HG02884 (cell line): ENCODE data around the gene MAPK12.

Experiments used
- ATAC-seq: cut with Tn5 transposase; IDR thresholded peaks from one replicate; pipeline ENCODE4 v1.9.1; 2021; ENCODE audit warnings: mild to moderate bottlenecking, moderate library complexity; ENCODE audit not compliant: unreplicated experiment

The MAPK12 gene

DNA sequence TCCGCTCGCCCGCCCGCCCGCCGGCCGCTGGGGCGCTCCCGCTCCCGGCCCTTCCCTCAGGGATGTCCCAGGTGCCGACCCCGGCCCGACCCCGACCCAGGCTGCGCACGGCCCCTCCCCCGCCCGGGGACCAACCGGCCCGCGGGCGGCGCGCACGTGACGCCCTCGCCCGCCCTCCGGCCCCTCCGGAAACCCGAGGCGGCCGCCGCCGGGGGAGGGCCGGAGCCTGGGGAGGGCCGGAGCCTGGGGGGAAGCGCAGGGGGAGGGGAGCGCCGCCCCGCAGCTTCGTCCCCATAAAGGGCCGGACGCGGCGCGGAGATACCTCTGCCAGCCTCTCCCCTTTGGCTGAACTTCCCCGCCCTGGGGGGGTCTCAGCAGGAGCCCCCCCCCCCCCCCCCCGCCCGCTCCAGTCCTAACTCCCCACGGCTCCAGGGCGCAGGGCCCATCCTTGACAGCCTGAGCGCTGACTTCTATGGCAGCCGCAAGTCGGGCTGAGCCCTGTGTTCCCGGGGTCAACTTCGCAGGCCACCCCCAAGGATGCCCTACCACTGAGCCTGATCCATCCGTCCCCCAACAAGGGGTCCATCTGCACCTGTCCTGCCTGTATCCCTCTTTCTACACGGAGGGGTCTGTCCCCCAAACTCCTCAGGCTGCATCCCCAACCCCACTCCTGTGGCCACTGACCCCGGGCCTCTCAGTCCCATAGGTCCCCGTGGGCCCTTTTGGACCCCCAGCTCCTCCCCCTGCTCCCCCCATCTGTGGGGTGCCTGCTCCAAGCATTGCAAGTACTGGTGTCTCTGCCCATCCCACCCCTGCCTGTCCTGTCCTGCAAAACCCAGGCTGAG, at the start of gene MAPK12:
TSS of gene MAPK12 (minus strand) at position 69 of the 845 bp plus-strand sequence. CDS start 174 bp downstream, outside the sequence.
- ATAC-seq: no peak

DNA sequence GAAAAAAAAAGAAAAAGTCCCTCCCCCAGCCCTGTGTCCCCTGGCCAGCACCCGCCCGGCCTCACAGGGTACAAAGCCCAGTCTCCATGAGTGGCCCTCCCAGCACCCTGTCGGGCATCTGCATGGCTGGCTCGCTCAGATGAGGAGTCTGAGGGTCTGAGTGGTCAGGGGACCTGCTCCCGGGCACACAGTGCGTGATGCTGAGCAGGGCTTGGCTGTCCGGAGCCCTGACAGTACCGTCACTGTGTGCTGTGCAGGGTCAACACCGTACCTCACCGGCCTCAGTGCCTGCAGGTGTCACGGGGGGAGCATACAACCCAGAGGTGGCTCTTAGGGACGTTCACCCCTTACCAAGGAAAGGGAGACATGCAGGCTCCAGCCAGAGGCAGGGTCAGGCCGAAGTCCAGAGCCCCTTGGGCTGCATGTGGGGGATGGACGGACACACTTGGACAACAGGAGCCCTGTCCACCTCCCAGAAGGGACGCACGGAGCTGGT, 49.5 kb upstream of the MAPK12 start:
- ATAC-seq: no peak

DNA sequence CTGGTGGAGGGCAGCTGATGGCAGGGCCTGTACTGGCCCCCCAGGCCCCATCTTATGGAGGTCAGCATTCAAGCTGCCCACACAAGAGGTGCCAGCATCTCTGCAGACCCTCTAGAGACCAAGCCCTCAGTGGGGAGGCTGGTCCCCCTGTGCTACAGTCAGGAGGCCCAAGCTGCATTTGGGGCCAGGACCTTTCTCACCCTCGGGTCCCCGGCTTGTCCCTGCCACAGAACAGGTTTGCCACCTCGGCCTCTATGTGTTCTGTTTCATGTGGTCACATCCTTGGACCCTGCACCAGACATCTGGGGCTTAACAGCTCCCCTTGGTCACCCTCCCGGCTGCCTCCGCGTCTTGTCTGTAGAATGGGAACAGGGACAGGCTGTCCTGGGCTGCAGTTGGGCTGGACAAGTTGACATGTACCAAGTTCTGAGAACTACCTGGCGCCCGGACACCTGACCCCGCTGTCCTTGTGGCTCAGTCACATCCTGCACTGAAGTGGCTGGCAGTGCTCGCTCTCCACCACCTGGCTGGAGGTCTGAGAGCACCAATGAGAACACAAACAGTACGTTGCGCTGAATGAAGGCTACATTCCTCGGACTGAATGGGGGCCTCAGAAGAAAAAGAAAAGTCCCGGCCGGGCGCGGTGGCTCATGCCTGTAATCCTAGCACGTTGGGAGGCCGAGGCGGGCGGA, 48.7 kb upstream of the MAPK12 start:
- ATAC-seq: no peak

- no peak for ATAC-seq
Measured at GRCh38 chr22:50309601-50309991, 48.1 kb upstream of the MAPK12 start.

DNA sequence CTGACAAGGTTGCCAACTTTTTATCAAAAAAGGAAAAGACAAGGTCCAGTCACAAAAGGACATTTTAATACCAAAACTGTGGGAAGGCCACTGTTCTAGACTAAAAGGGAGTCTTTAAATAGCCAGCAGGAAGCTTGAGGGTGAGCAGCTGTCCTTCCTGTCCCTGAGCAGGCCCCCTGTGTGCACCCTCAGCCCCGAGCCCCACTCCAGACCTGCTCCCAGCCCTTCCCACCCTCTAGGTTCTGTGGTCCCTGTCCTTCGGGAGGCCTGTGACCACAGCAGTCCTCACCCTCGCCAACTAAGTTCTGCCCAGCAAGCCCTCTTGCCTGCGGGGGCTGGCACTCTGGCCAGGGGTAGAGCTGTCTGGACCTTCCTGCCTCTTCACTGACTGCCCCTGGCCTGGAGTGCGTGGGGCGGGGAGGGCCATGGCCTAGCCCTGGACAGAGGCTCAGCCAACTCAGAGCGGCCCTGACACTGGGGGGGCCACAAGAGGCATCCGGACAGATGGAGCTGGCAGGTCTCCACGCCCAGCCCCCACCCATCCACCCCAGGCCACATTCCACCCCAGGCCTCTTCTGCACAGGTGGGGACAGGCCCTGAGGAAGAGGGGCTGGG, 47.6 kb upstream of the MAPK12 start:
- no peak for ATAC-seq

DNA sequence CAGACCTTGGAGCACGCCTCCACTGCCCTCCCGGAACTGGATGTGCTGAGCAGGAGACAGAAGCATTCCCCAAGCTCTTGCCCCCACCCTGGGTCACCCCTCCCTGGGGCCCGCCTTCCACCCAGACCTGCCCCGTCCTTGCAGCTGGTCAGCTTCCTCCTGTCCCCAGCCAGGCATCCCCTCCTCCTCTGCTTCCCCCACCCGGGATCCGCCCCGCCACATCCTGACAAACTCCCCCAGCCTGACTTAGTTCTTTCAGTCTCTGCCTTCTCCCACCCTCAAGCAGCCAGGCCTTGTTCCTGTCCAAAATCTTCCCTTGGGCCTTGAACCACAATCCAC, 47.1 kb upstream of the MAPK12 start:
- ATAC-seq: no peak

- ATAC-seq: no peak
Measured at GRCh38 chr22:50307890-50308596, 46.6 kb upstream of the MAPK12 start.

GRCh38 chr22:50306753-50307749, 45.6 kb upstream of the MAPK12 start, which contains the start of gene PLXNB2:
TSS of gene PLXNB2 (minus strand) at chr22:50307646. CDS start at chr22:50290584, 17,062 bp downstream.
- no peak for ATAC-seq

- ATAC-seq: no peak
Measured at GRCh38 chr22:50305923-50306566, 44.6 kb upstream of the MAPK12 start.

GRCh38 chr22:50305393-50305922, 44.0 kb upstream of the MAPK12 start:
- no peak for ATAC-seq

DNA sequence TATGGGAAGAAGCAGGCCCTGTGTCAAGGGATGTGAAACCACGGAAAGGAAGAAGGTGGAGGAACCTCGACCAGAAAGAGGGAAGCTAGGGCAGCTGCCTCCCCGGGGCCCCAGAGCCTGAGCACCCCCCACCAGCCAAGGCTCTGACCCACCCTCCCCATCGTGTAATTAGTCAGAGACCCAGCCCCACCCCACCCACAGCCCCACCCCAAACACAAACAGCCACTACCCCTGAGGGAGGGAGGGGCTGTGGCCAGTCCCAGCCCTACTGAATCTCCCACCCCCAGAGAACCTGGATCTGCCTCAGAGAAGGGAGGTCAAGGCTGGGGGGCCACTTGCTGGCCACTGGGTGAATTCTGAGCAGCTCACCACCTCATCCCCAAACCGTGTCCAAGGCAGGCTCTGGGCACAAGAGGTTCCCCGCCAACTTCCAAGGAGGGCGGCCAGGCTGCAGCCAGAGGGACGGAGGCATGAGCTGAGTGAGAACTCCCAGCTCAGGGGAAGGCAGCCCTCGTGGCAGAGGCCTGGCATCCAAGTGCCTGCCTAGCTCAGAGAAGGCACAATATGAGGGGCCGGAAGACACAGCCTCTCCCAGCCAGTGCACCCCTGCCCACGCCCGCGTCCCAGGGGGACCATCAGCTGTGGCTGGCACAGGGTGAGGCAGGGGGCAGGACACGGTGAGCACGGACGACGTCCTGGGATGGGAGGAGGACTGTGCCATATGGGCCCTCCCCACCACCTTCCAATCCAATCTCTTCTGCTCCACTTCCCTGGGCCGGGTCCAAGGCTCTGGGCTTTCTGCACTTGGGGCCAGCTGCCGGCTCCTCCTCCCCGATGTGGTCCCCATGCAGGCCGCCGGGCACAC, 43.3 kb upstream of the MAPK12 start:
- ATAC-seq: no peak

DNA sequence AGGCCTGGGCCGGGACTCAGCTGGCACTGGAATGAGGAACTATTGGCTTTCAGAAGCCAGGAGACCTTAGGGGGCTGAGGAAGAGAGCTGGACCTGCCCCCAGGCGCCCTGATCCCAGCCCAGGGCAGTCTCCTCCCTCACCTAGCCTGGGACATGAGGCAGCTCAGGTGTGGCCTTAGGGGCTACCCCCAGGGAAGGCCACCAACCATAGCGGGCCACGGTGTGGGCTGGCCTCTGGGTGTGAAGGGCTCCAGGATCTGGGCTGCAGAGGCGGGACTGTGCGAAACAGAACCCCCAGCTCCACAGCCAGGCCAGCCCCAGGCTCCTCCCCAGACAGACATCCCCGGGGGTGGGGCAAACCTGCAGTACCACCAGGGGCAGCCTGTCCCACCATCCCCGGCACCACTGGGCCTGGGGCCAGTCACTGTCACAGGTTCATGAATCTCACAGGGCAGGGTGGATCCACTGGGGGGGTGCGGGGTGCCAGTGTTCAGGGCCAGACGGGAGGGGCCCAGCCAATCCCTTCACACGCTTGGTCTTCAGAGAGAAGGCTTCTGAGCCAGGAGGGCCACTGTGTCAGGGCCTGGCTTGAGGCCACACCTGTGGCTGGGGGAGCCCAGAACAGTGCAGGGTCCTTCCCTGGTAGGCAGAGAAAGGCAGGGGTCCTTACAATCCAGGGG, 42.5 kb upstream of the MAPK12 start:
- no peak for ATAC-seq

GRCh38 chr22:50303515-50303847, 42.0 kb upstream of the MAPK12 start:
- no peak for ATAC-seq

GRCh38 chr22:50302564-50302963, 41.1 kb upstream of the MAPK12 start:
- ATAC-seq: no peak

DNA sequence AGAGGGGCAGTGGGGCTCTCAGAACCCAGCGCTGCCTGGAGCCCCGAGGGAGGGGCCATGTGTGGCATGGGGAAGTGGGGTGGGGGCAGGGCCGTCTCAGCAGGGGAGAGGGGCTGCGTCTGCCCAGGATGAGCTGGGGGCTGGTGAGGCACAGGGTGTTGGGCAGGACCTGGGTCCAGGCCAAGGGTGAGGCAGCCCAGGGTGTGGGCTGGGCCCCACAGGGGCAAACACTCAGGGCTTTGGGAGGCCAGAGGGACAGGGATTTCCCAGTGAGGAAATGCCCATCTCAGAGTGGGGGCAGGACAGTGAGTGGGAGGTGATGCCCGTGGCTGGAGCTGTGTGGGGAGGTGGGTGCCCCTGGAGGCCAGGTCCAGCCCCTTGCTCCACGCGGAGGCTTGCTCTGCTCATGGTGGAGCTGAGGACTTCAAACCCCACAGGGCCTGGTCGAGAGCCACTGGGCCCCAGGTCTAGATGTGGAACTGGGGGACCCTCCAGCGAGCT, 40.6 kb upstream of the MAPK12 start:
- no peak for ATAC-seq

DNA sequence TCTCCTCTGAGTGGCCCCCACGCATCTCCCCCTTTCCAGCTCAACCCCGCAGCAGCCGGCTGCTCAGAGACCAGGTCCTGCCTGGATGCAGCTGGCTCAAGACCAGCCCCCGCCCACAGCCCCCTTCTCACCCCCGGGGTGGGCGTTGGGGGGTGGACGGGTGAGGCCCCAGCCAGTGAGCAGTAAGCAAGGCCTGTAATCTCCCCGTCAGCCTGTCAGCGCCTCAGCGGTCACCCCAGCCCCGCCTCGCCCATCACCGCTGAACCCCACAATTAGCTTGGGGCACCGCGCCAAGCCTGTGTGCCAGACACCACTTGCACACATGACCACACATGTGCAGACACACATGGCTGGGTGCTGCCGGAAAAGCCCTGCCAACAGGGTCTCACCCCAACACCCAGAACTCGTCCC, 40.1 kb upstream of the MAPK12 start:
- ATAC-seq: no peak

GRCh38 chr22:50300620-50301257, 39.3 kb upstream of the MAPK12 start:
- ATAC-seq: no peak
